Caco-2 (cell line): ENCODE results near the gene TARS3. TPM values are rescaled to one million over a fixed set of nuclear protein-coding genes. Genes with fewer than 3 reads are reported as not detected.

Experiments used
- BruUV-seq: library from RNA; stranded (reverse); fragments of 400-500 nt; replicated peaks from 2 replicates; lab custom pipeline; 2021; lab: Mats Ljungman, UMichigan
- CTCF ChIA-PET: fragments of 300-600 bp; sonication (Branson Sonifier 250); formaldehyde crosslinking; loops from one replicate; lab custom pipeline; 2022; ENCODE audit warnings: antibody characterized with exemption; lab: Charles Lee
- POLR2A ChIA-PET: fragments of 300-600 bp; sonication (Branson Sonifier 250); formaldehyde crosslinking; loops from one replicate; lab custom pipeline; 2022; ENCODE audit warnings: antibody characterized with exemption; lab: Charles Lee
- DNase-seq, 2 experiments: peaks; one replicate each; pipeline versions ENCODE4 v3.0.0 to v3.0.0-alpha.2; 2020 to 2022
- H3K27me3 ChIP-seq: replicated peaks from 2 replicates; pipeline ENCODE4 v1.6.0; 2011; ENCODE audit warnings: low read length; ENCODE audit not compliant: control insufficient read depth, insufficient read depth
- H3K36me3 ChIP-seq: 2 replicates; pipeline ENCODE4 v1.5.1; 2011; ENCODE audit warnings: low read length; ENCODE audit not compliant: control insufficient read depth, insufficient read depth
- H3K4me1 ChIP-seq: fragments of 250-450 bp; sonication (Bioruptor Pico); 2 replicates; pipeline ENCODE4 v1.5.1; 2020; ENCODE audit warnings: mild to moderate bottlenecking
- H3K4me3 ChIP-seq: 2 replicates; pipeline ENCODE4 v1.5.1; 2011; ENCODE audit warnings: low read depth, mild to moderate bottlenecking, control low read depth, low read length
- H3K9me3 ChIP-seq: fragments of 250-450 bp; sonication (Bioruptor Pico); 2 replicates; pipeline ENCODE4 v1.5.1; 2020; ENCODE audit warnings: mild to moderate bottlenecking, moderate library complexity
- H3K27ac Mint-ChIP-seq: one replicate; pipeline ENCODE4 v1.8.0; 2022; ENCODE audit warnings: mixed read lengths; ENCODE audit not compliant: unreplicated experiment
- H3K27me3 Mint-ChIP-seq: one replicate; pipeline ENCODE4 v1.8.0; 2022; ENCODE audit warnings: mixed read lengths; ENCODE audit not compliant: insufficient read depth, unreplicated experiment
- H3K36me3 Mint-ChIP-seq: one replicate; pipeline ENCODE4 v1.8.0; 2022; ENCODE audit warnings: mild to moderate bottlenecking, mixed read lengths; ENCODE audit not compliant: insufficient read depth, unreplicated experiment
- H3K4me1 Mint-ChIP-seq: one replicate; pipeline ENCODE4 v1.8.0; 2022; ENCODE audit warnings: low read depth, mixed read lengths; ENCODE audit not compliant: unreplicated experiment
- H3K4me3 Mint-ChIP-seq: one replicate; pipeline ENCODE4 v1.8.0; 2022; ENCODE audit warnings: mild to moderate bottlenecking, moderate library complexity, mixed read lengths; ENCODE audit not compliant: unreplicated experiment
- H3K9me3 Mint-ChIP-seq: one replicate; pipeline ENCODE4 v1.8.0; 2022; ENCODE audit warnings: mixed read lengths; ENCODE audit not compliant: unreplicated experiment
- CTCF ChIP-seq, 2 experiments: fragments of 200-600 bp in 1 of 2; IDR thresholded peaks; 1 replicate in 1 of 2; 2 replicates in 1 of 2; pipeline versions ENCODE4 v1.5.1 to v1.8.0; 2011 to 2022; ENCODE audit warnings: antibody characterized with exemption in 1 of 2, control low read depth in 1 of 2, inconsistent platforms in 1 of 2, low read depth in 1 of 2, low read length in 1 of 2, mild to moderate bottlenecking in 1 of 2, moderate library complexity in 1 of 2; ENCODE audit not compliant: insufficient read depth in 1 of 2, severe bottlenecking in 1 of 2, unreplicated experiment in 1 of 2
- intact Hi-C: fragments of 100-400 bp; cut with micrococcal nuclease; formaldehyde crosslinking; loops from one replicate; pipeline ENCODE4 v1.10.0; 2022; ENCODE audit not compliant: unreplicated experiment
- total RNA-seq: library from RNA; stranded (reverse); gene quantifications from 2 replicates; pipeline ENCODE4 v1.2.3, GENCODE V29; 2022

The TARS3 gene
- total RNA-seq, 1 experiment from 2014 or later, result 9.8 TPM

- intact Hi-C loops, result loop anchor here (1.0 to 5.0 kb wide), 3 partner anchors 101 to 202 kb away; partner anchors contain the start of gene PCSK6
- H3K36me3 ChIP-seq, result no peaks in the 10 kb centered on the region
- no peaks in the 10 kb centered on the region for H3K27me3 ChIP-seq
- Mint-ChIP-seq H3K9me3 (no peaks in the 10 kb centered on the region), H3K4me3 (no peak overlapping the region), H3K4me1 (peaks cover 8% of the 10 kb centered on the region), H3K36me3 (peaks cover 39% of the 10 kb centered on the region), H3K27me3 (no peaks in the 10 kb centered on the region), H3K27ac (no peak overlapping the region)
- H3K9me3 ChIP-seq, result no peaks in the 10 kb centered on the region
- BruUV-seq, result no TSS peak
- peaks cover 13% of the 10 kb centered on the region for H3K4me1 ChIP-seq
- TF ChIP-seq CTCF (IDR thresholded peaks at IDR 0.05; ENCODE audit: insufficient read depth in 1 of 2, low read depth in 1 of 2, low read length in 1 of 2, severe bottlenecking in 1 of 2, unreplicated experiment in 1 of 2), result peak; percentile 83 to 87
- POLR2A ChIA-PET, result interaction anchor here (0.6 kb wide), 1 partner anchor 341 kb away, joined by 4 read pairs; no protein-coding TSS in a partner anchor
- DNase-seq, result peak in 1 of 2 experiments; percentile 71
- CTCF ChIA-PET, result interaction anchor here (0.7 to 1.6 kb wide), 2 partner anchors 11 to 158 kb away, joined by 3 to 5 read pairs; partner anchors contain the start of gene TM2D3
- H3K4me3 ChIP-seq, result no peak overlapping the region
Measured at GRCh38 chr15:101641129-101641764, 83.0 kb downstream of the TARS3 start.

- Mint-ChIP-seq H3K27me3 (no peaks in the 10 kb centered on the region), H3K27ac (no peak overlapping the region), H3K4me3 (no peak overlapping the region), H3K4me1 (peaks cover 8% of the 10 kb centered on the region), H3K9me3 (no peaks in the 10 kb centered on the region), H3K36me3 (peaks cover 23% of the 10 kb centered on the region)
- H3K27me3 ChIP-seq, result no peaks in the 10 kb centered on the region
- DNase-seq, result no peak
- intact Hi-C loops, result loop anchor here (5.0 kb wide), 1 partner anchor 152 kb away; the partner anchor contains the start of gene PCSK6
- ChIA-PET CTCF (interaction anchor here (0.6 kb wide), 1 partner anchor 24 kb away, joined by 3 read pairs; no protein-coding TSS in a partner anchor), POLR2A (interaction anchor here (0.5 to 0.6 kb wide), 2 partner anchors 14 to 42 kb away, joined by 3 read pairs; no protein-coding TSS in a partner anchor)
- BruUV-seq, result no TSS peak
- H3K9me3 ChIP-seq, result no peaks in the 10 kb centered on the region
- no peak overlapping the region for H3K4me3 ChIP-seq
- no peaks in the 10 kb centered on the region for H3K36me3 ChIP-seq
- TF ChIP-seq CTCF (IDR thresholded peaks at IDR 0.05; ENCODE audit: insufficient read depth in 1 of 2, low read depth in 1 of 2, low read length in 1 of 2, severe bottlenecking in 1 of 2, unreplicated experiment in 1 of 2), result no peak
- H3K4me1 ChIP-seq, result peaks cover 13% of the 10 kb centered on the region
Measured at GRCh38 chr15:101639667-101640066, 84.6 kb downstream of the TARS3 start.

DNA sequence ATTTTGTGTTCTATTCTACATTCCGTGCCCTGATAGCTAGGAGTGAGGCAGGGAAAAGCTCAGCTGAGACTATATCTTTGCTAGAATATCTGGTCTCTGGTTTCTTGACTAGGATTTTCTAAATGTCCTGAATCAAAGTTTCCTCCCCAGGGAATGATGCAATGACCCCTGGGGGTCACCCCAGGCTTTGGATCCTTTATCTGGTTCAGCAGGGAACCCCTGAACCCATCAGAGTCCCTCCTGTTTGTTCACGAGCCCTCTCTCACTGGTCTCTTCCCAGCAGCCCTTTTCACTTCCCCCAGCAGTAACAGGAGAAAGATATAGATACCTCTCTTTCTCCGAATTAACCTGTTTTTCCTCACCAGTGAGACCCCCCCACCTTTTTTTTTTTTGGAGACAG lies 86.4 kb downstream of the TARS3 start:
- CTCF ChIA-PET, result interaction anchor here (0.6 to 1.1 kb wide), 2 partner anchors 338 to 349 kb away, joined by 3 to 4 read pairs; no protein-coding TSS in a partner anchor
- intact Hi-C loops, result no loop called here
- no peaks in the 10 kb centered on the region for H3K9me3 ChIP-seq
- Mint-ChIP-seq H3K36me3 (peaks cover 15% of the 10 kb centered on the region), H3K9me3 (no peaks in the 10 kb centered on the region), H3K27me3 (no peaks in the 10 kb centered on the region), H3K4me3 (no peak overlapping the region), H3K4me1 (peaks cover 8% of the 10 kb centered on the region), H3K27ac (no peak overlapping the region)
- POLR2A ChIA-PET, result no interaction called here
- BruUV-seq, result no TSS peak
- no peak for DNase-seq
- H3K4me3 ChIP-seq, result no peak overlapping the region
- H3K4me1 ChIP-seq, result peaks cover 13% of the 10 kb centered on the region
- no peak for TF ChIP-seq CTCF (IDR thresholded peaks at IDR 0.05; ENCODE audit: insufficient read depth in 1 of 2, low read depth in 1 of 2, low read length in 1 of 2, severe bottlenecking in 1 of 2, unreplicated experiment in 1 of 2)
- H3K36me3 ChIP-seq, result no peaks in the 10 kb centered on the region
- H3K27me3 ChIP-seq, result no peaks in the 10 kb centered on the region
